ENCODE data around the gene RASD1.

GRCh38 chr17:17527534-17527933, 31.3 kb upstream of the RASD1 start:
- TF ChIP-seq CTCF (IDR thresholded peaks at IDR 0.05; ENCODE audit: poor library complexity) (no peak), EZH2 (IDR thresholded peaks at IDR 0.05; ENCODE audit: borderline replicate concordance) (no peak)
